Glutamatergic neuron (in vitro differentiated cells): Measurements from ENCODE around the gene TRPC6. TPM values are rescaled to one million over a fixed set of nuclear protein-coding genes. Genes with fewer than 3 reads are reported as not detected.

Source experiments
- microRNA-seq: library from miRNA; unstranded; fragments of <30 nt; microRNA quantifications from one replicate; pipeline ENCODE4, GENCODE V29; 2020; ENCODE audit not compliant: unreplicated experiment
- total RNA-seq: library from RNA; stranded (reverse); fragmentation: NEBNext Ultra II Directional; extraction: Animal tissue kit (Norgen Biotek cat#: 25700); gene quantifications from one replicate; pipeline ENCODE4 v1.2.1, GENCODE V29; 2021; ENCODE audit not compliant: unreplicated experiment

The TRPC6 gene
- total RNA-seq, 1 donor from 2014 or later: 0.27 TPM

Small RNAs within 50 kb of the gene (microRNA-seq; reads per million reads assigned to microRNA genes)
- gene MIR3920: not detected
